Measurements from ENCODE around the gene FLYWCH2.
A peak's percentile ranks its signal among the peaks of the same experiment; 100 is the strongest.

The FLYWCH2 gene

DNA sequence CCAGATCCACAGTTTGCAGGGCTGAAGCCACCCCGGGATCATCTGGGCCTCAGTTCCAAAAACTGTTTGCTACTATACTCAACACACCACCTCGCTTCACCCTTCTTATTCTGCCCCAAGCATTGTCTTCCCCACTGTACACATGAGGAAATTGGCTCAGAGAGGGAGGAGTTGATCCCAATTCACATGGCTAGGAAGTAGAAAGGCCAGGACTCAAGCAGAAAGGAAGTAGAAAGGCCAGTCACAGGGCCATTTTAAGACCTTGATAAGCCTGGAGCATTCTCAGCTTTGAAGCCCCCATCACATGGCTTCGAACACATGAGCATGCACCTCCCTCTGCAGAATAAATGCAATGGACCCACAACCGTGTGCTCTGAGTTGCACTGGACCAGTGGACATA is 17.4 kb upstream of the FLYWCH2 start:
- no peaks in the 10 kb centered on the region for H3K36me3 Mint-ChIP-seq (ENCODE audit: low read depth)
- no peak overlapping the region for H3K27ac Mint-ChIP-seq
- peaks cover 78% of the 10 kb centered on the region for H3K27me3 Mint-ChIP-seq (ENCODE audit: low read depth, poor library complexity)
- peaks cover 5% of the 10 kb centered on the region for H3K4me1 Mint-ChIP-seq
- no peak overlapping the region for H3K4me3 Mint-ChIP-seq
- peaks cover 7% of the 10 kb centered on the region for H3K9me3 Mint-ChIP-seq
- TF ChIP-seq, protein P1, sequence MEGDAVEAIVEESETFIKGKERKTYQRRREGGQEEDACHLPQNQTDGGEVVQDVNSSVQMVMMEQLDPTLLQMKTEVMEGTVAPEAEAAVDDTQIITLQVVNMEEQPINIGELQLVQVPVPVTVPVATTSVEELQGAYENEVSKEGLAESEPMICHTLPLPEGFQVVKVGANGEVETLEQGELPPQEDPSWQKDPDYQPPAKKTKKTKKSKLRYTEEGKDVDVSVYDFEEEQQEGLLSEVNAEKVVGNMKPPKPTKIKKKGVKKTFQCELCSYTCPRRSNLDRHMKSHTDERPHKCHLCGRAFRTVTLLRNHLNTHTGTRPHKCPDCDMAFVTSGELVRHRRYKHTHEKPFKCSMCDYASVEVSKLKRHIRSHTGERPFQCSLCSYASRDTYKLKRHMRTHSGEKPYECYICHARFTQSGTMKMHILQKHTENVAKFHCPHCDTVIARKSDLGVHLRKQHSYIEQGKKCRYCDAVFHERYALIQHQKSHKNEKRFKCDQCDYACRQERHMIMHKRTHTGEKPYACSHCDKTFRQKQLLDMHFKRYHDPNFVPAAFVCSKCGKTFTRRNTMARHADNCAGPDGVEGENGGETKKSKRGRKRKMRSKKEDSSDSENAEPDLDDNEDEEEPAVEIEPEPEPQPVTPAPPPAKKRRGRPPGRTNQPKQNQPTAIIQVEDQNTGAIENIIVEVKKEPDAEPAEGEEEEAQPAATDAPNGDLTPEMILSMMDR (IDR thresholded peaks at IDR 0.05), result no peak
- no peak for DNase-seq

DNA sequence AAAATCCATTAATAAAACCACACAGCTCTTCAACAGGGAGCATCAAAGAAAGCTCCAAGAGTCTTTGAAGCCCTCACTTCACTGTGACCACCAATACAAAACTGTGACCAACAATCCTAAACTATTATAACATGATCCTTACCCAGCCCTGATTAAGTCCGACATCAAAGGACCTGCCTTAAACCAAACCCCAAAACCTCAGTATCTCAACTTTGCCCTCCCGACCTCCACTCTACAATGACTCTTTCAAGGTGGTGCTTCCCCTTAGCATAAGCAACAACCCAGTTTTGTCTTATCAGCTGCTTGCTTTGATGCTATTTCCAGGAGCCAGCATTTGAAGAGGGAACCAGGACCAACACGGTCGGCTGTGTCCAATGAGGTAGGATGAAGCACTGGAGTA is 16.6 kb upstream of the FLYWCH2 start:
- Mint-ChIP-seq H3K9me3 (peaks cover 2% of the 10 kb centered on the region), H3K4me3 (no peak overlapping the region)

DNA sequence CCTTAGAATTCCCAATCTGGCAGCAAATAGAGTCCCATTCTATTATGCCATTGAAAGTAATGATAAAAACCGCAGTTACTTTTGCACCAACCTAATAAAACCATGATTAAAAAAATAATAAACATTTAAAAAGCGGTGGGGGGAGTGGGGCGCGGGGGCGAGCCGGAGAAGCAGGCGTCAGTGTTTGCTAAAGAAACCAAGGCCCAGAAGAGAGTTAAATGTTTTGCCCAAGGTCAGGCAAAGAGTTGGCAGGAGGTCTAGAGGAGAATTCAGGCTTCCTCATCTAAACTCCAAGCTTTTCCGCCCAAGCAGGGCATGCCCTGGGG is 15.4 kb upstream of the FLYWCH2 start:
- H3K9me3 Mint-ChIP-seq, result no peaks in the 10 kb centered on the region
- TF ChIP-seq, protein P1 (IDR thresholded peaks at IDR 0.05), result no peak
- H3K4me3 Mint-ChIP-seq, result peak overlapping the region; percentile 82
- peaks cover 6% of the 10 kb centered on the region for H3K4me1 Mint-ChIP-seq
- H3K27ac Mint-ChIP-seq, result no peak overlapping the region
- H3K36me3 Mint-ChIP-seq (ENCODE audit: low read depth), result no peaks in the 10 kb centered on the region
- no peak for DNase-seq
- H3K27me3 Mint-ChIP-seq (ENCODE audit: low read depth, poor library complexity), result peaks cover 90% of the 10 kb centered on the region

More for the DNA sequence above, 16.6 kb upstream of the FLYWCH2 start:
- TF ChIP-seq, protein P1 (IDR thresholded peaks at IDR 0.05), result no peak
- H3K4me1 Mint-ChIP-seq, result peaks cover 5% of the 10 kb centered on the region
- DNase-seq, result no peak
- H3K36me3 Mint-ChIP-seq (ENCODE audit: low read depth), result no peaks in the 10 kb centered on the region
- H3K27ac Mint-ChIP-seq, result no peak overlapping the region
- peaks cover 80% of the 10 kb centered on the region for H3K27me3 Mint-ChIP-seq (ENCODE audit: low read depth, poor library complexity)

DNA sequence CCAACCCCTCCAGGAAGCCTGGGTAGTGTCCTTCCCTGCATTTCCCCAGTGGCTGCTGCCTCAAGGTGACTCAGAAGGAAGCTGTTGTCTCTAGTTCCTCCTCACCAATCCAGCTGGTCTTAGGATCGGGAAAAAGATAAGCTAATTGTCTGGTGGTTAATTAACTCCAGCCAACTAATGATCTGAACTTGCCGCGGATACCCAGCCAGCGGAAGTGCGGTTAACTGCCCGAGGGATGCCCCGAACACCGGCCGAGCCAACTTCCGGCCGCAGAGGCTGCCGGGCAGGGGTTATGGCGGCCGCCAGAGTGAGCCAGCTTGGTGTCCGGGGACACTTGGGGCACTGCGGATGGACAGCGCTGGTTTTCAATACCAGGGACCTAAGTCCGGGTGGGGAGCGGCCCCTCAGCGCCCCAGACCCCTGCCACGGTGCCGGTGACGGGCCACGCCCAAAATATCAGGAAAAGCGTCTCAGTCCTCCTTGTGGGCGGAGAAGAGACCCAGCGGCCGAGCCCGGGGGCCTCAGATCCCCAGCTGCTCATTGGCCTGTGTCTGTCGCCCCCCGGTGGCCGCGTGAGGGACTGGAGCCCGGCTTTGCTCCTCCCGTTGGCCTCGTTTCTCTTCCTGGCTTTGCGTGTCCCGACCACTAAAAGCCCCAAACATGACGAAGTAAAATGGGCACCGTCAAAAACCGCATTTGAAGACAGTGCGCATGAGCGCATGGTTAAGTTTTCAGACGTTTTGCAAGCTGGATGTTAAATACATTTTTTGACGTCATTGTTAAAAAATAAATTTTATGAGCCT is 14.8 kb upstream of the FLYWCH2 start:
- no peaks in the 10 kb centered on the region for H3K36me3 Mint-ChIP-seq (ENCODE audit: low read depth)
- TF ChIP-seq, protein P1 (IDR thresholded peaks at IDR 0.05), result peak; percentile 99
- H3K9me3 Mint-ChIP-seq, result no peaks in the 10 kb centered on the region
- H3K4me3 Mint-ChIP-seq, result peak overlapping the region; percentile 82
- peaks cover 91% of the 10 kb centered on the region for H3K27me3 Mint-ChIP-seq (ENCODE audit: low read depth, poor library complexity)
- peak; percentile 97 for DNase-seq
- H3K27ac Mint-ChIP-seq, result no peak overlapping the region
- H3K4me1 Mint-ChIP-seq, result peaks cover 11% of the 10 kb centered on the region

DNA sequence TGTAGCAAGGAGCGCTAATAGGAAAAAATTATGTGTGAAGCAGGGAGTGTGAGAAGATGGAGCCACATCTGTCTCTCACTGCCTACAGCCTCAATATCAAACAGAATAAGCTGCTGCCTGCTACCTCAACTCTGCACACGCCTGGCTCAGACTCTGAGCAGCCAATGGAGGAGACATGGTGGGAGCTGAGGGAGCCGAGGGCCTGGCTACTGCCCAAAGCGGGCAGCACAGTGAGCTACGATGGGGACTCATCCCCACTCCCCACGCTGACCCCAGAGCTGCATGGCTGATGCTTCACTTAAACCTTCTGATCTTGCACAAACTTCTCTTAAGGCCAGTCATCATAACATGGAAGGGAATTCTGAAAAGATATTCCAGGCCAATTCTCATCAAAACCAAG is 11.1 kb upstream of the FLYWCH2 start:
- no peak for DNase-seq
- Mint-ChIP-seq H3K27ac (no peak overlapping the region), H3K4me3 (no peak overlapping the region), H3K4me1 (peaks cover 17% of the 10 kb centered on the region), H3K36me3 (ENCODE audit: low read depth) (no peaks in the 10 kb centered on the region), H3K9me3 (no peaks in the 10 kb centered on the region), H3K27me3 (ENCODE audit: low read depth, poor library complexity) (peaks cover 94% of the 10 kb centered on the region)
- TF ChIP-seq, protein P1 (IDR thresholded peaks at IDR 0.05), result no peak
